ENCODE measurements around the gene ACTMAP. TPM values are rescaled to one million over a fixed set of nuclear protein-coding genes. Genes with fewer than 3 reads are reported as not detected.

ACTMAP gene
- total and polyA plus RNA-seq, 2 of the 8 experiments (the other 6 are each of a cell fraction or from before 2014, with no cell fraction given): 24.1 to 26.5 TPM

GRCh38 chr19:40721140-40721486 lies 29.2 kb downstream of the ACTMAP start (continued):
- no peak for TF ChIP-seq CHD7 (IDR thresholded peaks at IDR 0.05; ENCODE audit: insufficient replicate concordance, low read length)
- no peak for TF ChIP-seq ATF2 (IDR thresholded peaks at IDR 0.05; ENCODE audit: low read length)
- no peak for TF ChIP-seq RNF2 (IDR thresholded peaks at IDR 0.05; ENCODE audit: borderline replicate concordance, low read depth, low read length, missing control alignments, poor library complexity, severe bottlenecking)
- TF ChIP-seq SRF (IDR thresholded peaks at IDR 0.05; ENCODE audit: low read depth, low read length): no peak
- no peak for TF ChIP-seq POU5F1 (IDR thresholded peaks at IDR 0.05; ENCODE audit: low read depth, low read length)
- TF ChIP-seq TBP (IDR thresholded peaks at IDR 0.05; ENCODE audit: low read depth, low read length): no peak
- no peak for TF ChIP-seq SP1 (IDR thresholded peaks at IDR 0.05; ENCODE audit: low read depth, low read length)
- no peak for TF ChIP-seq RAD21 (IDR thresholded peaks at IDR 0.05 in 1 of 2, conservative IDR thresholded peaks at IDR 0.05 in 1 of 2; ENCODE audit: low read depth in 2 of 2, low read length in 2 of 2)
- no peak for TF ChIP-seq ZNF274 (IDR thresholded peaks at IDR 0.05; ENCODE audit: borderline replicate concordance, extremely low read depth, low read length)

Measured in H1 (cell line).